Natural killer cell (primary cell): Measurements from ENCODE around the gene UBE2D2. TPM values are rescaled to one million over a fixed set of nuclear protein-coding genes. Genes with fewer than 3 reads are reported as not detected.

ENCODE experiments used
- ATAC-seq, 3 donors: fragments of 150-1000 bp in 2 of 3; fragments of 200-7000 bp in 1 of 3; cut with Tn5 transposase; 1 replicate in 1 of 3; 2 replicates in 2 of 3; pipeline ENCODE4 v1.10.0; 2021; ENCODE audit warnings: mild to moderate bottlenecking in 2 of 3, moderate library complexity in 2 of 3
- DNase-seq, 2 donors: peaks; one replicate each; pipeline versions ENCODE4 v3.0.0 to v3.0.0-alpha.2; 2013 to 2021; ENCODE audit warnings: mixed read lengths in 1 of 2
- H3K27ac ChIP-seq: one replicate; pipeline ENCODE4 v1.5.1; 2013; ENCODE audit warnings: mild to moderate bottlenecking, low read length
- H3K27me3 ChIP-seq: one replicate; pipeline ENCODE4 v1.6.1; 2013; ENCODE audit warnings: low read length; ENCODE audit not compliant: control insufficient read depth, insufficient read depth
- H3K36me3 ChIP-seq: one replicate; pipeline ENCODE4 v1.6.1; 2013; ENCODE audit warnings: low read length; ENCODE audit not compliant: control insufficient read depth, insufficient read depth
- H3K4me1 ChIP-seq: one replicate; pipeline ENCODE4 v1.6.1; 2013; ENCODE audit warnings: low read length; ENCODE audit not compliant: control insufficient read depth, insufficient read depth
- H3K4me3 ChIP-seq: one replicate; pipeline ENCODE4 v1.5.1; 2013; ENCODE audit warnings: low read length
- H3K9me3 ChIP-seq: one replicate; pipeline ENCODE4 v1.6.1; 2013; ENCODE audit warnings: low read length; ENCODE audit not compliant: control insufficient read depth, insufficient read depth
- H3K27ac Mint-ChIP-seq, 2 donors: one replicate each; pipeline ENCODE4 v1.8.0; 2022; ENCODE audit warnings: mild to moderate bottlenecking in 2 of 2, mixed read lengths in 2 of 2, moderate library complexity in 1 of 2
- H3K27me3 Mint-ChIP-seq, 2 donors: one replicate each; pipeline ENCODE4 v1.8.0; 2022; ENCODE audit warnings: low read depth in 2 of 2, mixed read lengths in 2 of 2
- H3K36me3 Mint-ChIP-seq: one replicate; pipeline ENCODE4 v1.8.0; 2022; ENCODE audit warnings: mixed read lengths
- H3K4me1 Mint-ChIP-seq, 2 donors: one replicate each; pipeline ENCODE4 v1.8.0; 2022; ENCODE audit warnings: mixed read lengths in 2 of 2
- H3K4me3 Mint-ChIP-seq: one replicate; pipeline ENCODE4 v1.8.0; 2022; ENCODE audit warnings: mild to moderate bottlenecking, moderate library complexity, mixed read lengths
- H3K9me3 Mint-ChIP-seq, 2 donors: one replicate each; pipeline ENCODE4 v1.8.0; 2022; ENCODE audit warnings: mixed read lengths in 2 of 2
- WGBS: methylation state at CpG from one replicate; pipeline ENCODE4 v1.1.7; 2013; ENCODE audit warnings: missing lambda C conversion rate; ENCODE audit not compliant: insufficient coverage; 5-methylcytosine and 5-hydroxymethylcytosine counted together
- intact Hi-C: fragments of 100-400 bp; cut with micrococcal nuclease; formaldehyde crosslinking; loops from one replicate; pipeline ENCODE4 v1.14.2; 2022
- total RNA-seq, 4 donors: library from RNA; stranded (reverse); fragments of 120-200 nt in 1 of 4; gene quantifications; one replicate each; pipeline versions ENCODE4 v1.2.3 to v1.2.4, GENCODE V29; 2013 to 2022
- TF ChIP-seq, protein P1 (sequence below): fragments of 200-600 bp; IDR thresholded peaks from one replicate; pipeline ENCODE4 v1.8.0; 2022; ENCODE audit warnings: antibody characterized with exemption

The UBE2D2 gene
- total RNA-seq, 3 donors from 2014 or later (not counting 1 experiment from before 2014, with no cell fraction given) = 127 to 139 (median 131) TPM

DNA sequence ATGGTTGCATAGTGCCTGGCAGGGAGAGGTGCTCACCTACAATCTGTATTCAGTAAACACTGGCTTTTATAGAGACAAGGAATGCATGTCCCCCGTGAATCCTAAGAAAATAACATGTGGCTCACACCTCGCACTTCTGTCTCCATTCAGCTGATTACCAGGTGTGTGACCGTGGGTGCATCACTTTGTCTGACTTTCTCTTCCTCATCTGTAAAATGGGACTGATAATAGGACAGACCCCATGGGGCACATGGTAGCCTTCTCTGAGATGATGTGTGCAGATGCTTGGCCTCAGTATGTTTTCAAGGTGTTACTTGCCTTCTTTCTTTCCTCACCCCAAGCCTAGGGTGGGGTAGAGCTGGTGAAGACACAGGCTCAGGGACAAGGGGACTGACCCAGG is 93.3 kb downstream of the UBE2D2 start:
- Mint-ChIP-seq H3K36me3 (no peaks in the 10 kb centered on the region), H3K4me3 (peak overlapping the region; percentile 88), H3K4me1 (peaks cover 86 to 98% of the 10 kb centered on the region in 2 donors), H3K27me3 (no peaks in the 10 kb centered on the region), H3K9me3 (no peaks in the 10 kb centered on the region), H3K27ac (peak overlapping the region; percentile 91 to 94)
- H3K4me3 ChIP-seq = no peak overlapping the region
- ATAC-seq (no peak), DNase-seq (no peak)
- H3K27me3 ChIP-seq = no peaks in the 10 kb centered on the region
- TF ChIP-seq, protein P1, sequence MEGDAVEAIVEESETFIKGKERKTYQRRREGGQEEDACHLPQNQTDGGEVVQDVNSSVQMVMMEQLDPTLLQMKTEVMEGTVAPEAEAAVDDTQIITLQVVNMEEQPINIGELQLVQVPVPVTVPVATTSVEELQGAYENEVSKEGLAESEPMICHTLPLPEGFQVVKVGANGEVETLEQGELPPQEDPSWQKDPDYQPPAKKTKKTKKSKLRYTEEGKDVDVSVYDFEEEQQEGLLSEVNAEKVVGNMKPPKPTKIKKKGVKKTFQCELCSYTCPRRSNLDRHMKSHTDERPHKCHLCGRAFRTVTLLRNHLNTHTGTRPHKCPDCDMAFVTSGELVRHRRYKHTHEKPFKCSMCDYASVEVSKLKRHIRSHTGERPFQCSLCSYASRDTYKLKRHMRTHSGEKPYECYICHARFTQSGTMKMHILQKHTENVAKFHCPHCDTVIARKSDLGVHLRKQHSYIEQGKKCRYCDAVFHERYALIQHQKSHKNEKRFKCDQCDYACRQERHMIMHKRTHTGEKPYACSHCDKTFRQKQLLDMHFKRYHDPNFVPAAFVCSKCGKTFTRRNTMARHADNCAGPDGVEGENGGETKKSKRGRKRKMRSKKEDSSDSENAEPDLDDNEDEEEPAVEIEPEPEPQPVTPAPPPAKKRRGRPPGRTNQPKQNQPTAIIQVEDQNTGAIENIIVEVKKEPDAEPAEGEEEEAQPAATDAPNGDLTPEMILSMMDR = no peak
- H3K36me3 ChIP-seq = no peaks in the 10 kb centered on the region
- peak overlapping the region; percentile 85 for H3K27ac ChIP-seq
- intact Hi-C loops = no loop called here
- H3K9me3 ChIP-seq = no peaks in the 10 kb centered on the region
- H3K4me1 ChIP-seq = peaks cover 100% of the 10 kb centered on the region
- WGBS = 43% methylated on average over 3 of the region's 3 CpGs

DNA sequence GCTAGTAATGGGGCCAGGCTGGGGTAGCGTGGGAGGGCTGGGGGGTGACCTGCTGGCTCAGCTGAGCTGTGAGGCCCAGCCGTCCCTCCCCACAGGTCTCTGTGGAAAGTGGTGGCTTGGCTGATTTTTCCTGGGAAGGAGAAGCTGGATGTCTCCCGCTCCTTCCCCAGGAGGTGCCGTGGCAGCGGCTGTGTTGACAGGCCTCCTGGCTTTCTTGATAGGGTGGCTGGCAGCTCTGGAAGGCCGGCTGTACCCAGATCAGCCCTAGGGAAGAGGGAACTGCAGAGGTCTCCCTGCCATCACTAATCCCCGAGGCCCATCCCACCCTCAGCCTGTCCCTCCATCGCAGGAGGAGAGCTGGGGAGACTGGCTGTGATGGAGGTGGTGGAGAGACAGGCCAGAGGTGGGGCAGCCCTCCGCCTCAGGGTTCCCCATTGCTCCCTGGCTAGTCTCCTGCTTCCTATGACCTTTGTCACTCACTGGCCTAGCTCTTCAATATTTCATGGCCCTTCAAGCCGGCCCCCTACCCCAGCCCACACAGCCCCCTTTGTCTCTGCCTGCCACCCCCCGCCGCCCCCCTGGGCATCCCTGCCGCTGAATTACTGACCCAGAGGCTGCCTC is 93.8 kb downstream of the UBE2D2 start:
- peak overlapping the region; percentile 88 for H3K4me3 Mint-ChIP-seq
- intact Hi-C loops = no loop called here
- H3K4me1 Mint-ChIP-seq = peaks cover 82 to 96% of the 10 kb centered on the region in 2 donors
- TF ChIP-seq, protein P1 = no peak
- no peaks in the 10 kb centered on the region for H3K9me3 Mint-ChIP-seq
- no peak for DNase-seq
- no peaks in the 10 kb centered on the region for H3K9me3 ChIP-seq
- H3K27me3 Mint-ChIP-seq = no peaks in the 10 kb centered on the region
- WGBS = 76% methylated on average over 11 of the region's 13 CpGs
- no peak overlapping the region for H3K4me3 ChIP-seq
- no peak for ATAC-seq
- H3K36me3 Mint-ChIP-seq = no peaks in the 10 kb centered on the region
- peak overlapping the region; percentile 25 for H3K27ac ChIP-seq
- H3K27me3 ChIP-seq = no peaks in the 10 kb centered on the region
- H3K27ac Mint-ChIP-seq = peak overlapping the region; percentile 91 to 94
- H3K4me1 ChIP-seq = peaks cover 100% of the 10 kb centered on the region
- H3K36me3 ChIP-seq = no peaks in the 10 kb centered on the region

DNA sequence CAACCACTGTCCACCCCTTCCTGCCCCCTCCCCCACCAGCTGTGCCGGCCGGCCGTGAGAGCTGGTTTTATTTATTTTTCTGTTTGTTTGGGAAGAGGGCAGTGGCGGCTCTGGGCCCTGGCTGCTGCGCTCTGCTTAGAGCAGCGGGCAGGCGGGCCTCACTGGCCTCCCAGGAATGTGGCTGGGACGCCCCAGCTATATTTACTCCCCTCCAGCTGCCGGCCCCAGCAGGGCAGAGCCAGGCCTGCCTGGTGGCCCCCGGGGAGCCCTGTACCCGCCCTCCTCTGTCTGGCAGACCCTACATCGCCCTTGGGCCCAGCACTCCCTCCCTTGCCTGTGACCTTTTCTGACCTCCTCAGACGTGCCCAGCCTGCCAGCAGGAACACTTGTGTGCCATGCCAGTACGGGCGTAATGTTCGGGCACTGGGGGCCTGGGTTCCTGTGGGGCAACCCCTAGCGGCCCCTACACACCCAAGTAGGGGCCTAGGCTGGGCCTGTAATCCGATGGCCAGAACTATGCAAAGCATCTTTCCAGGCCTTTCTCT is 94.7 kb downstream of the UBE2D2 start:
- peak overlapping the region; percentile 91 to 94 for H3K27ac Mint-ChIP-seq
- DNase-seq (no peak), ATAC-seq (no peak)
- peak overlapping the region; percentile 87 for H3K4me3 Mint-ChIP-seq
- Histone ChIP-seq H3K27ac (peak overlapping the region; percentile 45), H3K9me3 (no peaks in the 10 kb centered on the region), H3K4me3 (no peak overlapping the region), H3K27me3 (no peaks in the 10 kb centered on the region), H3K4me1 (peaks cover 100% of the 10 kb centered on the region), H3K36me3 (no peaks in the 10 kb centered on the region)
- H3K27me3 Mint-ChIP-seq = no peaks in the 10 kb centered on the region
- peaks cover 76 to 93% of the 10 kb centered on the region in 2 donors for H3K4me1 Mint-ChIP-seq
- 45% methylated on average over 15 of the region's 18 CpGs for WGBS
- intact Hi-C loops = no loop called here
- H3K9me3 Mint-ChIP-seq = no peaks in the 10 kb centered on the region
- TF ChIP-seq, protein P1 = no peak
- no peaks in the 10 kb centered on the region for H3K36me3 Mint-ChIP-seq
